Loucy (cell line): ENCODE results near the gene LRRC26.

Experiments used
- H2AFZ ChIP-seq: fragments of 200-600 bp; sonication (generic); 2 replicates; pipeline ENCODE4 v1.6.0; 2016; ENCODE audit warnings: antibody characterized with exemption, mild to moderate bottlenecking, low read length, moderate library complexity
- H3F3A ChIP-seq: fragments of 200-600 bp; 2 replicates; pipeline ENCODE4 v1.6.0; 2016; ENCODE audit warnings: antibody characterized with exemption, low read depth, mild to moderate bottlenecking
- H3K27me3 ChIP-seq: fragments of 200-600 bp; sonication (generic); 2 replicates; pipeline ENCODE4 v1.6.1; 2014; ENCODE audit warnings: low read length, mild to moderate bottlenecking; ENCODE audit not compliant: insufficient read depth, poor library complexity, severe bottlenecking
- H3K36me3 ChIP-seq: fragments of 200-600 bp; sonication (generic); 2 replicates; pipeline ENCODE4 v1.6.1; 2016; ENCODE audit warnings: low read length; ENCODE audit not compliant: insufficient read depth
- H3K4me1 ChIP-seq: fragments of 200-600 bp; sonication (generic); 2 replicates; pipeline ENCODE4 v1.5.1; 2014; ENCODE audit warnings: low read length, mild to moderate bottlenecking; ENCODE audit not compliant: insufficient read depth, poor library complexity, severe bottlenecking
- H3K4me2 ChIP-seq: fragments of 200-600 bp; sonication (generic); 2 replicates; pipeline ENCODE4 v1.6.0; 2014; ENCODE audit warnings: antibody characterized with exemption, low read length, low read depth, mild to moderate bottlenecking; ENCODE audit not compliant: poor library complexity, severe bottlenecking
- H3K4me3 ChIP-seq: fragments of 200-600 bp; sonication (generic); 2 replicates; pipeline ENCODE4 v1.5.1; 2014; ENCODE audit warnings: low read length, mild to moderate bottlenecking, mixed read lengths; ENCODE audit not compliant: poor library complexity, severe bottlenecking
- H3K79me2 ChIP-seq: fragments of 200-600 bp; sonication (generic); 2 replicates; pipeline ENCODE4 v1.6.1; 2014; ENCODE audit warnings: low read length; ENCODE audit not compliant: insufficient read depth
- H3K9ac ChIP-seq: fragments of 200-600 bp; sonication (generic); 2 replicates; pipeline ENCODE4 v1.6.0; 2014; ENCODE audit warnings: mild to moderate bottlenecking, low read depth, low read length, moderate library complexity; ENCODE audit not compliant: poor library complexity, severe bottlenecking
- H3K9me2 ChIP-seq: fragments of 200-600 bp; sonication (generic); replicated peaks from 2 replicates; pipeline ENCODE4 v1.6.1; 2016; ENCODE audit warnings: low read depth, low read length, mixed read lengths
- H3K9me3 ChIP-seq: fragments of 200-600 bp; sonication (generic); 2 replicates; pipeline ENCODE4 v1.6.1; 2014; ENCODE audit warnings: mild to moderate bottlenecking, antibody characterized with exemption, low read length, low read depth; ENCODE audit not compliant: insufficient read depth
- H4K20me1 ChIP-seq: fragments of 200-600 bp; sonication (generic); 2 replicates; pipeline ENCODE4 v1.6.0; 2014; ENCODE audit warnings: antibody characterized with exemption, low read length, mild to moderate bottlenecking; ENCODE audit not compliant: insufficient read depth, poor library complexity, severe bottlenecking
- CTCF ChIP-seq: fragments of 200-600 bp; sonication (generic); conservative IDR thresholded peaks from 2 replicates; pipeline ENCODE4 v1.5.1; 2014; ENCODE audit warnings: mild to moderate bottlenecking, antibody characterized with exemption, low read length
- EZH2phosphoT487 ChIP-seq: fragments of 200-600 bp; IDR thresholded peaks from 2 replicates; pipeline ENCODE4 v1.6.1; 2018; ENCODE audit warnings: antibody characterized with exemption, mild to moderate bottlenecking, moderate library complexity, borderline replicate concordance

Gene LRRC26

GRCh38 chr9:137152844-137153405 lies 16.9 kb downstream of the LRRC26 start:
- no peaks in the 10 kb centered on the region for H3K9me3 ChIP-seq
- no peaks in the 10 kb centered on the region for H3K36me3 ChIP-seq
- no peak overlapping the region for H3K4me3 ChIP-seq
- H3F3A ChIP-seq, result 0 out of 2 replicates have a peak, but pooled peaks cover 4% of the 10 kb centered on the region
- H3K79me2 ChIP-seq, result no peaks in the 10 kb centered on the region
- no peaks in the 10 kb centered on the region for H3K27me3 ChIP-seq
- H3K9me2 ChIP-seq, result no peaks in the 10 kb centered on the region
- no peak overlapping the region for H2AFZ ChIP-seq
- H3K9ac ChIP-seq, result no peak overlapping the region
- no peak for TF ChIP-seq CTCF
- TF ChIP-seq EZH2phosphoT487, result no peak
- H4K20me1 ChIP-seq, result no peaks in the 10 kb centered on the region
- H3K4me2 ChIP-seq, result no peak overlapping the region
- H3K4me1 ChIP-seq, result peaks cover 7% of the 10 kb centered on the region

- no peak for TF ChIP-seq EZH2phosphoT487
- TF ChIP-seq CTCF, result no peak
- Histone ChIP-seq H3K9me3 (no peaks in the 10 kb centered on the region), H3K27me3 (no peaks in the 10 kb centered on the region), H3K79me2 (no peaks in the 10 kb centered on the region), H3K36me3 (no peaks in the 10 kb centered on the region), H3K9me2 (no peaks in the 10 kb centered on the region), H3K4me3 (no peak overlapping the region), H2AFZ (no peak overlapping the region), H3K9ac (no peak overlapping the region), H4K20me1 (no peaks in the 10 kb centered on the region), H3F3A (0 out of 2 replicates have a peak, but pooled peaks cover 4% of the 10 kb centered on the region), H3K4me2 (no peak overlapping the region), H3K4me1 (no peaks in the 10 kb centered on the region)
Observed at GRCh38 chr9:137150617-137151457, 19.0 kb downstream of the LRRC26 start.

- H3K79me2 ChIP-seq, result no peaks in the 10 kb centered on the region
- no peaks in the 10 kb centered on the region for H3K27me3 ChIP-seq
- H3K9ac ChIP-seq, result no peak overlapping the region
- no peak for TF ChIP-seq CTCF
- TF ChIP-seq EZH2phosphoT487, result no peak
- no peak overlapping the region for H3K4me2 ChIP-seq
- H3K9me2 ChIP-seq, result no peaks in the 10 kb centered on the region
- no peaks in the 10 kb centered on the region for H4K20me1 ChIP-seq
- H3K4me1 ChIP-seq, result no peaks in the 10 kb centered on the region
- no peak overlapping the region for H2AFZ ChIP-seq
- H3K36me3 ChIP-seq, result no peaks in the 10 kb centered on the region
- no peaks in the 10 kb centered on the region for H3K9me3 ChIP-seq
- 0 out of 2 replicates have a peak, but pooled peaks cover 4% of the 10 kb centered on the region for H3F3A ChIP-seq
- H3K4me3 ChIP-seq, result no peak overlapping the region
Observed at GRCh38 chr9:137149942-137150616, 19.8 kb downstream of the LRRC26 start.
